ENCODE measurements around the gene SPON2.

- no peak for TF ChIP-seq POLR2A (IDR thresholded peaks at IDR 0.05; ENCODE audit: low read depth, low read length)
- TF ChIP-seq POLR2AphosphoS5 (IDR thresholded peaks at IDR 0.05; ENCODE audit: low read depth, low read length), result no peak
- TF ChIP-seq TAF1 (IDR thresholded peaks at IDR 0.05; ENCODE audit: borderline replicate concordance, low read depth, low read length), result no peak
Measured at GRCh38 chr4:1160351-1160750, 12.0 kb downstream of the SPON2 start.

Data from GM12892 (cell line).